PC-9 (cell line): ENCODE measurements around the gene ZNF710.

Experiments used
- CTCF ChIP-seq: fragments of 200-600 bp; sonication (generic); conservative IDR thresholded peaks from 2 replicates; pipeline ENCODE4 v1.6.1; 2017; ENCODE audit warnings: mixed run types, antibody characterized with exemption, mild to moderate bottlenecking, moderate library complexity
- EZH2 ChIP-seq: fragments of 200-600 bp; sonication (generic); IDR thresholded peaks from 2 replicates; pipeline ENCODE4 v1.8.0; 2017; ENCODE audit warnings: antibody characterized with exemption, low read depth

GRCh38 chr15:90028376-90028944 is 27.3 kb downstream of the ZNF710 start:
- no peak for TF ChIP-seq CTCF
- TF ChIP-seq EZH2 = no peak
